ENCODE measurements around the gene KRTAP19-3. TPM values are rescaled to one million over a fixed set of nuclear protein-coding genes. Genes with fewer than 3 reads are reported as not detected.
"Not testable (repeated sequence)": the region's sequence is repeated elsewhere in the genome, so short reads cannot be mapped to it uniquely, and the experiment has no call there.

KRTAP19-3 gene
- total RNA-seq: not detected

DNA sequence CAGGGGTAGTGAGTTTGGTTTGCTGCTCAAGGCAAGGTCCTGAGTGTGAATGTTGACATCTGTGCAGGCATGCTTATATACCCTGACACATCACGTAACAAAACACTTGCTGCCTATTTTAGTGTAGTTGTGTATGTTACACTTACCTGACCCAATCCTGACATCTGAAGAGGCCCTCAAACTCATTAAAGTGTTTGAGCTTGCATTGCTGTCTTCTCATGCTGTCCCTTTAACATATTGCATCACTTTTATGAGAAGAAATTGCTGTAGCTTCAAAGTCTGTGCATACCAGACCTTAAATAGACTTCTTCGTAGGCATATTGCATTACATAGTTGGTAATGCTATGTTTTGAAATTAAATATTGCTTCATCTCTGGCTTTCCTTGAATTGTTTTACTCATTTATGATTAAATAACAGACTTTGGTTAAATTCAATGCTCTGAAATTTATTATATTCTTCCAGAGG lies at the start of gene KRTAP19-3:
Gene KRTAP19-3, minus strand, starts transcription at position 51 of the 466 bp plus-strand sequence. CDS start 56 bp downstream, outside the sequence.
- CTCF ChIA-PET: no interaction called here

DNA sequence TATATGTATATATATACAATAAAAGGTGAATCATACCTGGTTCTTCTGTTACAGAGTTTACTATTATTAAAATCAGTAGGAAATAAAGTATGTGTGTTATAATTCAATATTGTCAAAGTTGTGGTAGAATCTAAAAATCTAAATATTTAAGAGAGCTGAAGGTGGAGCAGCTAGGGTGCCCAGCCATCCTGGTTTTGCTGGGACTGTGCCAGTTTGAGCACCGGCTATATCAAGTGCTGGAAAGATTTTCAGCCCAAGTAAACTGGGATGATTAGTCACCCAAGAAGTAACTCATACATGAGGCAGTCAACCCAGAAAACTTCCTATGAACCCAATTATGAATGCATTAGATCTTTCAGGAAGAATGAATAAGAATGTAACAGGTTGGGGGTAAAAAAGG lies 27.1 kb upstream of the KRTAP19-3 start:
- CTCF ChIA-PET: no interaction called here
- POLR2A ChIA-PET: no interaction called here

More for the DNA sequence above, at the start of gene KRTAP19-3:
- POLR2A ChIA-PET: no interaction called here

DNA sequence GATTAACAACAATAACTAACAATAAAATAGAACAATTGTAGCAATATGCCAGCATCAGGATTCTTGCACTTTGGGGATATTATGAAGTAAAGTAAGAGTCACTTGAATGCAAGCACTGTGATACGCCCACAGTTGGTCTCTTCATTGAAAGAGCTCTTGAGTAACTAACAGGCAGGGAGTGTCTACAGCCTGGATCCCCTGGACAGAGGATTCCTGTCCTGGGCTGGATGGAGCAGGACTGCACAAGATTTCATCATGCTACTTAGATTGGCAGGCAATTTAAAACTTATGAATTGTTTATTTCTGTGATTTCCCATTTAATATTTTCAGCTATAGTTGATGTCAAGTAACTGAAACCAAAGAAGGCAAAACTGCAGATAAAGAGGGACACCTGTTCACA lies 23.9 kb upstream of the KRTAP19-3 start:
- ChIA-PET POLR2A (no interaction called here), CTCF (no interaction called here)

DNA sequence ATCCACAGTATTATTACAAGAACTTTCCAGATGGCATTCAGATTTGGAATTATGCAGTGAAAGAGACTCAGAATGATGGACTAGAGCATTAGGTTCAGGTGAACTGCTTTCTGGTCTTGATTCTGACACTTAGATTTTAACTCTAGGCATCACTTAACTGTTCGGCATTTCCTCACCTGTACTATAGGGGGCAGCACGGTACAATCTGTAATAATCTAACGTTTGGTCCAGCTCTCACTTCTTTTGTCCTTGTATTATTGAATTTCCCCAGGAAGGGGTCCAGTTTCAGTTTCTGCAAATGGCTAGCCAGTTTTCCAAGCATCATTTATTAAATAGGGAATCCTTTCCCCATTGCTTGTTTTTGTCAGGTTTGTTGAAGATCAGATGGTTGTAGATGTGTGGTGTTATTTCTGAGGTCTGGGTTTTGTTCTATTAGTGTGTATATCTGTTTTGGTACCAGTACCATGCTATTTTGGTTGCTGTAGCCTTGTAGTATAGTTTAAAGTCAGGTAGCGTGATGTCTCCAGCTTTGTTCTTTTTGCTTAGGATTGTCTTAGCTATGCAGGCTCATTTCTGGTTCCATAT lies 13.9 kb upstream of the KRTAP19-3 start:
- CTCF ChIA-PET, POLR2A ChIA-PET: not testable (repeated sequence)

DNA sequence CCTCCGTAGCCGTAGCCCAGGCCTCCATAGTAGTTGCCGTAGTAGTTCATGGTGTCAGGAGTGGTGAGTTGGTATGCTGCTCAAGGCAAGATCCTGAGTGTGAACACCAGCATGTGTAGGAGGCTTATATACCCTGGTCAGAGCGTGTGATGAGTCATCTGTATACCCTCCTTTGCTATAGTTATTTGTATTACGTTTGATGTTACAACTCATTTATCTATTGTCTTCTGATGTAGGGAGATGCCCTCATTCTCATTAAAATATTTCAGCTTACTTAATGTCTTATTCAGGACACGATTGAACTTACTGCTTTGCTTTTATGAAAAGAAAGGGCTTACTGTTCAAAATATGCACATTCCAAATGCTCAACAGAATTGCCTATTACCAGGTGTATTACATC lies 10.2 kb upstream of the KRTAP19-3 start, which contains the start of gene KRTAP19-5:
Gene KRTAP19-5, minus strand, starts transcription at position 101 of the 400 bp plus-strand sequence. Its CDS starts 51 bp downstream, at position 50.
- CTCF ChIA-PET: no interaction called here
- POLR2A ChIA-PET: no interaction called here

DNA sequence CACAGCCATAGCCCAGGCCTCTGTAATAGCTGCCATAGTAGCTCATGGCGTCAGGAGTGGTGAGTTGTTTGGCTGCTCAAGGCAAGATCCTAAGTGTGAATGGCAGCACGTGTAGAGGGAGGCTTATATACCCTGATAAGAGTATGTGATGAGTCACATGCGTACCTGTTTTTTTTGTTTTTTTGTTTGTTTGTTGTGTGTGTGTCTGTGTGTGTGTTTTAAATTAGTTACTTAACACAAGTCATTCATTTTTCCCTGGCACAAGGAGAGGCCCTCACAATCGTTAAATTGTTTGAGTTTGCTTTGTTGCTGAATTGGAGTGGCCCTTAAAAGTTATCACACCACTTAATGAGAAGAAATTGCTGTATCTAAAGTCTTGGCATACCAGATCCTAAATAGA lies 5.3 kb upstream of the KRTAP19-3 start, which contains the start of gene KRTAP19-4:
Gene KRTAP19-4, minus strand, starts transcription at position 101 of the 400 bp plus-strand sequence. Its CDS starts 55 bp downstream, at position 46.
- POLR2A ChIA-PET: no interaction called here
- CTCF ChIA-PET: no interaction called here

DNA sequence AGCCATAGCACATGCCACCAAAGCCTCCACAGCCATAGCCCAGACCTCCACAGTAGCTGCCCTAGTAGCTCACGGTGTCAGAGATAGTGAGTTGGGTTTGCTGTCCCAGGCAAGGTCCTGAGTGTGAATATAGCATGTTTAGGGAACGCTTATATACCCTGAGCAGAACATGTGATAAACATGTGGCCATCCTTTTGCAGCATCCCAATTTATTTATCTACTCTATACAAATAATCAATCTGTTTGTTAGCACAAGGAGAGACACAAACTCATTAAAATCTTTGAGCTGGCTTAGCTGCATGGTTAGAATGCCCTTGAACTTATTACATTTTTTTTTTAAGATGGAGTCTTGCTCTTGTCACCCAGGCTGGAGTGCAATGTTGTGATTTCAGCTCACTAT lies 4.5 kb downstream of the KRTAP19-3 start, which contains the start of gene KRTAP19-2:
Gene KRTAP19-2, minus strand, starts transcription at position 101 of the 400 bp plus-strand sequence. Its CDS starts 88 bp downstream, at position 13.
- ChIA-PET CTCF (no interaction called here), POLR2A (no interaction called here)

DNA sequence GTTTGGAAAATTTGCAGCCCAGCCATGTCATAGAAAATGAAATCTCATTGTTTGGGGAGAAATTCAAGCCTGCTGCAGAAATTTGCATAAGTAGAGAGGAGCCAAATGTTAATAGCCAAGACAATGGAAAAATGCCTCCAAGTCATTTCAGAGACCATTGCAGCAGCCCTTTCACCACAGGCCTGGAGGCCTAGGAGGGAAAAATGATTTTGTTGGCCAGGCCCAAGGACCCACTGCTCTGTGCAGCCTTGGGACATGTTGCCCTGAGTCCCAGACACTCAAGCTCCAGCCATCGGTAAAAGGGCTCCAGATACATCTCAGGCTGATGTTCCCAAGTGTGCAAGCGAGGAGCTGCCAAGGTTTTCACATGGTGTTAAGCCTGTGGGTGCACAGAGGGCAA lies 5.6 kb downstream of the KRTAP19-3 start:
- ChIA-PET CTCF (no interaction called here), POLR2A (no interaction called here)

DNA sequence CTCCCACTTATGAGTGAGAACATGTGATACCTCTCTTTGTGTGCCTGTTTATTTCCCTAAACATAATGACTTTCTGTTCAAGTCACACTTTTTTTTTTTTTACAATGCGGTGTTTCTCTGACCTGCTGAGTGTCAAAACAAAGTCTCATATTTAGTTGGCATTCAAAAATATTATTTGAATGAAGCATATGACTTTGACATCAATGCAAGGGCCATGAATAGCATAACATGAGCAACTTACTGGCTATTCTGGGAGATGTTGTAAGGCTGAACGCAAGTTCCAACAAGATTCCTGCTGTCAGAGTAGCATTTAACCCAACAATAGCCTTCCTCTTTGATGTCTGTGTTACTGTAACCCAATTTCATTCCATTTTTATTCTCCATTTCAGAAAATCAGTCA lies 9.7 kb downstream of the KRTAP19-3 start:
- CTCF ChIA-PET: no interaction called here
- POLR2A ChIA-PET: no interaction called here

DNA sequence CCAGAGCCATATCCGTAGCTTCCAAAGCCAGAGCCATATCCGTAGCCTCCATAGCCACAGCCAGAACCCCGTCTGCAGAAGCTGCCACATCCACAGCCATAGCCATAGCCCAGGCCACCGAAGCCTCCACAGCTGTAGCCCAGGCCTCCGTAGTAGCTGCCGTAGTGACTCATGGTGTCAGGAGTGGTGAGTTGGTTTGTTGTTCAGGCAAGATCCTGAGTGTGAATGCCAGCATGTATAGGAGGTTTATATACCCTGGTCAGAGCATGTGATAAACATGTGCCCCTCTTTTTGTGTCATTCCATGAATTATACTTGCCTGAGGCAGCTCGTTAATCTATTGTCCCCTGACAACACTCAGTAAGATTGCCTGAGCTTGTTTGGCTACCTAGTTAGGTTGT lies 11.7 kb downstream of the KRTAP19-3 start, which contains the start of gene KRTAP19-1:
Gene KRTAP19-1, minus strand, starts transcription at position 223 of the 400 bp plus-strand sequence. Its CDS starts 50 bp downstream, at position 173.
- POLR2A ChIA-PET: no interaction called here

DNA sequence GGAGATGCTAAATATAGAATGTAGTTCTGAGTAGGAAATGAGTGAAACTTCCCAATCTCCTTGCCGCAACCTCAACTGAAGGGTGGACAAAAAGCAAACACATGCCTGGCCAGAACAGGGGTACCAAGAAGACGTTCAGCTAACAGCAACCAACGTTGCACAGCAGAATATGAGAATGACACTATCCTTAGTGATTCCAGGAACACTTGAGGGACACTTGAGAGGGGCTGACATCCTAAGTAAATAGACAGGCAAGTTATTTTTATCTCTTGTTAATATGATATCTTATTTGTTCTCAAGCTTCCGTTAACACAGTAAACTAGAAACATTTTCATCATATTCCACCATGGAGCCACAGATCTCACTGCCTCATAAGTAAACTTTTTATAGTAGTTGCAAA lies 12.6 kb downstream of the KRTAP19-3 start:
- POLR2A ChIA-PET: no interaction called here
- CTCF ChIA-PET: no interaction called here

More for the DNA sequence above, 11.7 kb downstream of the KRTAP19-3 start, which contains the start of gene KRTAP19-1:
- CTCF ChIA-PET: no interaction called here

DNA sequence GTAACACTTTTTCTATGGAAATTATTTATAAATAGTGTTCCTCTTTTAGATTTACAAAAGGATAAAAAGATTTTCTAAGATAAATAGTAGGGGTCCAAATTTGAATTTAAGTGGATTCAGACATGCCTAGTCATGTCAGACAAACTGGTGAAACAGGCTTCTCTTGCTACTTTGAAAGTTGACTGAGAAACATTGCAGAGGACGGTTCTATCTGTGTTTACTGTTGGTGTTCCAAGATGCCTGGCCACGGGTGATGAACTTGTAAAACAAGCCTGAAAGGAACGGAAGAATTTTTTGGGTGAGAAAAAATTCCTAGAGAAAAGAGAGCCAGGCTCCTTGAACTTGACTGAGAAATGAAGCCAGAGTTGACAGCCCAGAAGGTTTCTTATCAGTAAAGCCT lies 13.8 kb downstream of the KRTAP19-3 start:
- ChIA-PET CTCF (no interaction called here), POLR2A (no interaction called here)

DNA sequence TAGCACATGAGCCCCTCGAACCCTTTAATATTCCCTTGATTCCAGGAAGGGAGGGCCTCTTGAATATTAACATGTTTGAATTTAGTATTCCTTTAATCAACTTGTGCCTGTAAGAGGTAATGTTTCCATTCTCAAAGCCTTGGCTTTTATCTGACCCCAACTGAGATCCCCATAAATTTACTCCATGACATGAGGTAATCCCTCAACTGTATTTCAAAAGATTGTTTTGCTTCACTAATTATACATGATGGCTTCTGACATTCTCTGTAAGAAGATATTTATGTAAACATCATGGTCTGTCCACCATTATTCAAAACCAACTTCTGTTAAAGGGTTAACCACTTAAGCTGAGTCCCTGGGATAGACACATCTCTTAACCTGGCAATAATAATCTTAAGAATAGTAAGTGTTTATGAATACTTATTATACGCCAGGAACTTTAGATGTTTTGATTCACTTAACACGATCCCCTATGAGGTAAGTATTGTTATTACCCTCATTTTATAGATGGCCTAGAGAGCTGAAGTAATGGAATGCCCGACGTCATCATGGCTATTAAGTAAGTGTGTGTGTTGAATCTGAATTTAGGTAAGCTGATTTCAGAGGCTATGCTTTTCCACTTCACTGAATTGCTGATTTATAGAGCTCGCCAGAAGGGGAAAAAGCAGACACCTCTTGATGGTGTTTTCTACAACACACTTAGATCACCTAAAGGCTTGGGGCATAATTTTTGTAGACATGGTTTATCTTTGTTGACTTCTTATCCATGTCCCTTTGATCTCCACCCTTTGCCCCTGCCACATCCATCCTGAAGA lies 22.7 kb downstream of the KRTAP19-3 start:
- CTCF ChIA-PET: interaction anchor here (0.6 kb wide), 1 partner anchor 480 kb away, joined by 3 read pairs; no protein-coding TSS in a partner anchor

DNA sequence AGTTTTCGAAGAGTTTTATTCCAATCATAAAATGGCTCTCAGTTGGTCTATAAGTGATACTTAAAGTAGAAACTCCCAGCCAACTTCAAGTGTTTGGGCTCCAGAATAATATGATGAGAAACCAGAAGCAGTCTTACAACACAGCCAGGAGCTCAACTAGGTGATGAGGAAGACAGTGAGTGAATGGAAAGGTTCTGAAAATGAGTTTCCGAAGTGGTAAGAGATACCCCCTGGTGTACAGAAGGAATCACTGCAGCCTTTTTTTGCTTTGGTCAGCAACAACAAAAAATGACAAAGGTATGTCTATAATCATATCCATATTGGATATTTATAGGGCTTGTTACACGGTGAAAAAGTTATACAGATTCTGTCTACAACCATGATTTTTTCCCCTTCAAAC lies 28.1 kb downstream of the KRTAP19-3 start:
- ChIA-PET CTCF (no interaction called here), POLR2A (no interaction called here)

More for the DNA sequence above, 22.7 kb downstream of the KRTAP19-3 start:
- POLR2A ChIA-PET: no interaction called here

DNA sequence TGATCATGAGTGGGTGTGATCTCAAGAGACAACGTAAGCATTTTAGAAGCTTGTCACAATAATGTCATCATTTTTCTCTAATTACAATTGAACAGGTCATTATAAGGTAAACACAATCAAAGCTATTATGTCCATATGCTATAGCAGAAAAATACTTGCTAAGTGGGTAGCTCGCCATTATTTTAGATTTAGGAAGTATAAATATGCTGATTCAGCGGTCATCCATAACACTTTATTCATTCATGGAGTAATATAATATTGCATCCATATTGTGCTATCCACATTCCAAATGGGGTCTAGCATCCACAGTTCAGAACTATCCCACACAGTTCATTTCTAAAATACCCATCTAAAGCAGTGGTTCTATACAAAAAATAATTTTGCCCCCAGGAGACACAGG lies 43.3 kb downstream of the KRTAP19-3 start:
- CTCF ChIA-PET: no interaction called here
- POLR2A ChIA-PET: no interaction called here

DNA sequence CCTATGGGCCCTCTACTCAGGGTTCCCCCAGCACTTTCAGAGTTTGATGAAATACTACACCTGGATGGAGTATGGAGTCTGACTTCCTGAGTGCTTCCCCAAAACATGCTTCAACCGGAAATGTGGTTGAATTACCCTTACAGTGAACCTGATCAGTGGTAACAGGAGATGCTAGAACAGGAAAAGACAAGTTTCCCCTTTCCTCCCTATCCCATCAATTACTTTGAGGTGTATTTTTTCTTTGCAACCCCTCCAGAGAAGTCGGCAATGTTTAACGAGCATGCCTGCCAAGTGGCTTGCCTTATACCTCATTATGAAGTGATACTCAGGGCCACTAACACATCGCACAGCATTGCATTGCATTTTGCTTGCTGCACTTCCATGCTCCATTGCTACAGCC lies 44.8 kb downstream of the KRTAP19-3 start:
- POLR2A ChIA-PET: no interaction called here

DNA sequence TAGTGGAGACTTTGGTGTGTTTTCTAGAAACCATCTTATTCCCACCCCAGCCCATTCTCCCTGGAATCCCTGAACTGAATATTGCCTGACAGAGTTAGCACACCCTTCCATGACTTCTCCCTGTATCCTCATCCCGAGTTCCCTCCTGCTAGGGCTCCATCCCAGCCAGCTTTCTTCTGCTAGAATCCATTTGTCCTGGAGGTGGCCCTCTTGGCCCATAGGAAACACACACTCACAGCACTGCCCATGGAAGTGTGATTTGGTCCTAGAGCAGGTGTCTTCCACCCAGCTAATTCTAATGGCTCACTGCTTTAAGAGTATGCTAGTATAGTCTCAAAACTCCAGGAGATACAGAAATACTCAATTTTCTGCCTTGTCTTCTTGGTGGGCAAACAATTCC lies 47.6 kb downstream of the KRTAP19-3 start:
- ChIA-PET POLR2A (no interaction called here), CTCF (no interaction called here)

More for the DNA sequence above, 44.8 kb downstream of the KRTAP19-3 start:
- CTCF ChIA-PET: no interaction called here

DNA sequence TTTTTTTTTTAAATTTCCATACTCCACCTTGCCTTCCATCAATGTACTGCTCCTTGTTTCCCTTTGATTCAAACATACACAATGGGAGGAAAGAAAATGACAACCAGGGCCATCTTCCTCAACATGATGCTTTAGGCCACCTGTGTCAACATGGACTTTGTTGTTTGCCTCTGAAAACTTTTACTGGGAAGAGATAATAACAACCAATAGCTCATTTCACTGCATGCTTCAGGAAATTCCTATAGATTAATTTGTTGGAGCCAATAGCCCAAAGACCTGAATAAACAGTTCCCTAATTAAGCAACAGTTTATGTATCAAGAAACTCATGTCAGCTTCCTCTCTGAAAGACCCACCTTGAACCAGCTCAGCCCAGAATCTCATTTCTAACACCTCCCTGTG lies 48.6 kb downstream of the KRTAP19-3 start:
- ChIA-PET POLR2A (interaction anchor here (0.6 kb wide), 1 partner anchor 106 kb away, joined by 3 read pairs; the partner anchor contains the start of gene KRTAP27-1), CTCF (no interaction called here)
